Measurements from ENCODE around the gene CACNA2D2.

Gene CACNA2D2

DNA sequence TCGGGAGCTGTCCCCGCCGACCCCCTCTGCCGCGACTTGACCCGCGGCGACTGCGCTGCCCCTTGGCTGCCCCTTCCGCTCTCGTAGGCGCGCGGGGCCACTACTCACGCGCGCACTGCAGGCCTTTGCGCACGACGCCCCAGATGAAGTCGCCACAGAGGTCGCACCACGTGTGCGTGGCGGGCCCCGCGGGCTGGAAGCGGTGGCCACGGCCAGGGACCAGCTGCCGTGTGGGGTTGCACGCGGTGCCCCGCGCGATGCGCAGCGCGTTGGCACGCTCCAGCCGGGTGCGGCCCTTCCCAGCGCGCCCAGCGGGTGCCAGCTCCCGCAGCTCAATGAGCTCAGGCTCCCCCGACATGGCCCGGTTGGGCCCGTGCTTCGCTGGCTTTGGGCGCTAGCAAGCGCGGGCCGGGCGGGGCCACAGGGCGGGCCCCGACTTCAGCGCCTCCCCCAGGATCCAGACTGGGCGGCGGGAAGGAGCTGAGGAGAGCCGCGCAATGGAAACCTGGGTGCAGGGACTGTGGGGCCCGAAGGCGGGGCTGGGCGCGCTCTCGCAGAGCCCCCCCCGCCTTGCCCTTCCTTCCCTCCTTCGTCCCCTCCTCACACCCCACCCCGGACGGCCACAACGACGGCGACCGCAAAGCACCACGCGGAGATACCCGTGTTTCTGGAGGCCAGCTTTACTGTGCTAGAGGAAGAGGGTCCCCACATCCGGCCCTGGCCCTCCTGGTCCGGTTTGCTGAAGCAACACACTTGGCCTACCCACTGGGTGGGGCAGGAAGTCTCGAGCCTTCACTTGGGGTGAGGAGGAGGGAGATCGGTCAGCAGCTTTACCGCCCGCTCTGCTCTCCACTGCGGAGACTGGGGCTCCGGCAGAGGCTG is 162.7 kb downstream of the CACNA2D2 start, which contains the start of gene RASSF1:
Gene RASSF1, minus strand, starts transcription at position 389 of the 882 bp plus-strand sequence. Its CDS starts 31 bp downstream, at position 358.
- peak; percentile 82 for DNase-seq

DNA sequence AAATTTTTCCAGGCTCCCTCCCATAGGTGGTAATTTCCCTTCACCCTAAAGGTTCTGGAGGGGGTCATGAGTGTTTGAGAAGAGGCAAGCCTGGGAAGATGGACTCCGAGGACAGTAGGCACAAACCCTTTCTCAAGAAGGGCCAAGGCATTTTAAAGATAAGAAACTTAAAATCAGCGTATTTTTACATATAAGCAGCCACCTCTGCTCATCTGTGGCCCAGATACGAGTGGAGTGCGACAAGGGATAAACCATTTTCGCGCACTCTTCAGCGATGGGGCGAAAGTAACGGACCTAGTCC is 163.3 kb downstream of the CACNA2D2 start:
- no peak for DNase-seq

DNA sequence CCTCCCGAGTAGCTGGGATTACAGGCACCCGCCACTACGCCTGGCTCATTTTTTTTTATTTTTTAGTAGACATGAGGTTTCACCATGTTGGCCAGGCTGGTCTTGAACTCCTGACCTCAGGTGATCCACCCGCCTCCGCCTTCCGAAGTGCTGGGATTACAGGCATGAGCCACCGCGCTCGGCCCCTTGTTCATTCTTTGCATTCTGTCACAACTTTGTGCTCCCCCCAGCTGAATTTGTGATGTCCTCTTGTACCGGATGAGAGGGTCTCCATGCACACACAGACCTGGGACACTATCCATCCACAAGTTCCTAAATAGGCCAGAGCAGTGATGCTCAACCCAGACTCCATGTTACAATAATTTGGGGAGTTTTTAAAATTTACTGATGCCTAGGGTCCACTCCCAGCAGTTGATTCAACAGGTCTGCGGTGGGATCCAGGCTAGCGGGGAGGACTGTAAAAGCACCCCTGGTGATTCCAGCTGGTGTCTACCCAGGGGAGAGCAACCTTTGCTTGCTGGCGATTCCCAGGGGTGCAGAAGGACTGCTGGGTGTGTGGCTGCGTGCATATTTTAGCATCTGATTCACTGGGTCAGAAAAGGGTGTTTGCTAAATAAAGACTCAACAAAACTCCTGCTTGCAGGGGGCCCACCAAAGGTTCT is 163.8 kb downstream of the CACNA2D2 start:
- DNase-seq, result peak; percentile 75

DNA sequence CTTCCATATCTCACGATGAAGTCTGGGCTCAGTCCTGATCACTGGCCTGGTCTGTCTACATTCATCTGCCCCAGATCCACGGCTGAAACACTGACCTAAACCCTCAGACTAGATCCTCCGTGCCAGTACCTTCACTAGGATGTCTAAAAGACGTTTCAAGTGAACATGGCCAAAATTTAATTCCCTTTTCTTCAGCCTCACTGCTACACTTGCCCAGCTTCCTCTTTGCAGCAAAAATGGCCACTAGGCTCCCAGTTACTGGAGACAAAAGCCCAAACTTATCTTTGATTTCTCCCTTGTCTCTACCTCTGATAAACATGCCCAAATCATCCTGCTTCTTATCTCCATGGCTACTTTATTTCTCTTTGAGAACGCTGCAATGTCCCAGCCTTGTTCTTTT is 164.5 kb downstream of the CACNA2D2 start:
- DNase-seq, result no peak

DNA sequence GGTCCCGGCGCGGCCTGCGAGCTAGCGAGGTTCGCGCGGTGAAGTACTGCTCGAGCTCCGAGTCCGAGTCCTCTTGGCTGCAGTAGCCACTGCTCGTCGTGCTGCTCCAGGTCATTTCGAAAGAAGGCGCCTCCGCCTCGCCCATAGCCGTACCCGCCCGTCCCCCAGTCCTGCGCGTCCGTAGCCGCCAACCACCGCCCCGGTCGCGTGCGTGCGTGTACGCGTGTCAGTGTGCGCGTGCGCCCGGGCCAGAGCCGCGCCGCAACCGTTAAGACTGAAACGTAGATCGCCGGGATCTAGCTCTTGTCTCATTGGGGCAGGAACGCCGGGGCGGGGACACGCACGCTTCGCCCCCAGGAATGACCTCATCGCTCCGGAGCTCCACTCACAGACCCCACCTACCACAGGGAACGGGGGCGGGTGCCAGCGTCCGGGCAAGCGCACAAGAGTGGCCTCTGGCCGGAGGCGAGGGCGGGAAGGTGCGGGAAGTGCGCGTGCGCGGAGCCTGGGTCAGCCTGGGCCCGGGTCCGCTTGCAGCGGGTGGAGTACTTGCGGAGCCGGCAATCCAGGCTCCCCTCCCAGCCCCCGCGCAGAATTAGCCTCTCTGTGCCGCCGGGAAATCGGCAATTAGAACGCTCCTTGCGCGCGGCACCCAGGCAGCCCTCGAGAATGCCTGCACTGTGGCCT is 166.1 kb downstream of the CACNA2D2 start:
- DNase-seq, result peak; percentile 100

DNA sequence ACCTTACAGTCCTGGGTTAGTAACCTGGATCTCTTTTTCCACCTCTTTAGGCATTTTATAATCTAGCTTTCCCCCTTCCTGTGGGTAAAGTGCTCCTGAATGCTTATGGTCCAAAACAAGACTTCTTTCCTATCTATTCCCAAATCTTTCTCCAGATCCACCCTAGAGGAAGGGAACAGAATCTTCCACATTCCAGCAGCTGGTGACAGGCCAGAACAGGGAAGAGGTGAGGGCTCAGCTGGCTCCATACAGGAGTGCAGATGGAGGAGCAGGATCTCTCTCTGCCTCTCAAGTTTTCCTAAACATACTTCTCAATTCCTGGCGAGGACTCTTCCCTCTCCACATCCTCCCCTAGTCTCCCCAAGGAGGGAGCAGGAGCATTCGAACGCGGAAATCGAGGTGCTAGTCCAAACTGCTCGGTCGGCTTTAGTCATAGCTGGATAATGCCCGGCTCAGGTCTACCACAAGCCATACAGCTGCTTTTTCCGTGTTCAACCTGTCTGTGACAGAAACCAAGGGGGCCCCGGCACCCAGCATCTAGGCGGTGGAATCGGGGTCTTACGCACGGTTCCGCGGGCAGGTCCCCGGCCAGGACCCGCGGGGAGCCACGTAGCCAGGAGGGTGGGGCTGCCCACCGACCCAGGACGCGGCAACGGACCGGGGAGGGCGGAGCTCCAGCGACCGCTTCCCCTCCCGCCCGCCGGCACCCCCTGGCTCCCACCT is 166.8 kb downstream of the CACNA2D2 start:
- DNase-seq, result peak; percentile 39

DNA sequence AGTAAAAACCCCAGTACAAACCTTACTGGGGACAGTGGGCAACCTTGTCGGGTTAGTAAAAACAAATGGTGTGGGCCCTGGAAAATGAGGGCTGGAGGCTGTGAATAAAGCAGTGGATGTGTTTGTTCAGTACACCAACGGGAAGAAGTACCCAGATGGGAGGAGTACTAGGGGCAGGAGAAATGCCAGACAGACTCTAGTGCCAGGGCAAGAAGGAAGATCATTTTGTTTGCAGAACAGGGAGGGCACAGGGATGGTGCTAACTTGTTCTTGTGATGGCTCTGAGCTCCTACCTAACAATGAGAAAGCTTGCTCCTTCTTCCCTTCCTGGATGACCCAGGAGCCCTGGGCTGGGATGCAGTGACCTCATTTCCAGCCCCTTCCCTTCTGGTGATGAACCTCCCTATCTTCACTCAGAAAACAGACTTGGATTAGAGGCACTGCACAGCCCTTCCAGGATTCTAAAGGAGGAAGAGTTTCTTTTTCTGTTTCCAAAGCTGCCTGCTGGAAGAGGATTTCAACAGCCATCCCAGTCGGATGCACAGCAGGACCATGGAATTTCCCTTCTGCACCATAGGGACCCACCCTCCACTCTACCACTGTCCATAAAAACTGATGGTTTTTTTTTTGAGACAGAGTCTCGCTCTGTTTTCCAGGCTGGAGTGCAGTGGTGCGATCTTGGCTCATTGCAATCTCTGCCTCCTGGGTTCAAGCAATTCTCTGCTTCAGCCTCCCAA is 168.9 kb downstream of the CACNA2D2 start:
- no peak for DNase-seq

DNA sequence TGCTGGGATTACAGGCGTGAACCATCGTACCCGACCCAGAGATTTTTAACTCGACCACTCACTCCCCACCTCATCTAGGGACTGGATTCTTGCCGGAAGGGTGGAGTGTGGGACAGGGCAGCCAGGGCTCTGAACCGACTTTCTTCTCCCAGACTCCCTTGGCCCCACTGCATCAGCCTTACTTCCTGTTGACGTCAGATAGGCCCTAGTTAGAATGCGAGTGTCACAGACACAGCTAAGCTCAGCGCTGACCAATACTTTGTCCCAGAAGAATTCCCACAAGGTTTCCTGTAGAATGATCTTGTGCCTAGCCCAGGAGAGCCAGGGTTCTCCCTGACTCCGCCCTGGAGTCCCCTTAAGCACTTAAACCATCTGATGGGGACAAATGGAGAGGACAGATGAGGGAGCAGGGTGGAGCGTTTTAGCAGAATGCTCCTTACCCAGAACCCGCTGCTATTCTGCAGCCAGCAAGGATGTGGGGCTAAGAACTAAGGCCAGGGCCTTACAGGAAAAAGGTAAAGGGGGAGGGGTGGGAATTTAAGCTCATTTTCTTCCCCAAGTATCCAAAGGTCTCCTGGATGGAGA is 169.6 kb downstream of the CACNA2D2 start:
- DNase-seq, result no peak

DNA sequence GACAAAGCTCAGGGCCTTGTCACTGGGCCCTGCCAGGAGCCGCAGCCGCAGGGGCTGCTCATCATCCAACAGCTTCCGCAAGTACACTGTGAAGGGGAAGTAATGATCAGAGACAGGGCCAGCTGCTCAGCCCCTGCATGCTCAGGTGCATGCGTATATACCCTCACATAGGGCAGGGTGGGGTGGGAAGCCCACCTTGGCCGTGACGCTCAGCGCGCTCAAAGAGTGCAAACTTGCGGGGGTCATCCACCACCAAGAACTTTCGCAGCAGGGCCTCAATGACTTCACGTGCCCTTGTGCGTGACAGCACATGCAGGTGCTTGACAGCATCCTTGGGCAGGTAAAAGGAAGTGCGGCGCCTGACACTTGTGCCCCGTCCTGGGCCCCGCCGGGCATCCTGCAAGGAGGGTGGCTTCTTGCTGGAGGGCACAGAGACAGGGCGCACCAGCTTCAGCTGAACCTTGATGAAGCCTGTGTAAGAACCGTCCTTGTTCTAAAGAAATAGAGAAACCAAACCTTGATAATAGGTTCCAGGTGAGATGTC is 172.0 kb downstream of the CACNA2D2 start:
- no peak for DNase-seq

DNA sequence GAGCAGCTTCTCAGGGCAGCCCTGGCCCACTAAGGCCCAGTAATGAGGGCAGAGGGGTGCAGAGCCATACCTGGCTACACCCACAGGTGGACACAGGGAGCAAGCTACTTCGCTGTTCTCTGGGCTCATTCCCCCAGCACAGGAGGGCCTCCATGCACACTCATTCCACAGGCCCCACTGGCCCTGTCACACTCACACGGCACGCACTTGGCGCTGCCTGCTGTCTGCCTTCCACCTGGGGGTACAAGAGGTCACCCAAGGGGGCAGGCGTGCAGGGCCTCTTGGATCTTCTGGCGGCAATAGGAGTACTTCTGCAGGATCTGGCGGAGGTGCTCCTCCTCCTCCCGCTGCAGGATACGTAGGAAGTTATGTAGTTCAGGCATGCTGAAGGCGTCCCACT is 173.1 kb downstream of the CACNA2D2 start:
- no peak for DNase-seq

DNA sequence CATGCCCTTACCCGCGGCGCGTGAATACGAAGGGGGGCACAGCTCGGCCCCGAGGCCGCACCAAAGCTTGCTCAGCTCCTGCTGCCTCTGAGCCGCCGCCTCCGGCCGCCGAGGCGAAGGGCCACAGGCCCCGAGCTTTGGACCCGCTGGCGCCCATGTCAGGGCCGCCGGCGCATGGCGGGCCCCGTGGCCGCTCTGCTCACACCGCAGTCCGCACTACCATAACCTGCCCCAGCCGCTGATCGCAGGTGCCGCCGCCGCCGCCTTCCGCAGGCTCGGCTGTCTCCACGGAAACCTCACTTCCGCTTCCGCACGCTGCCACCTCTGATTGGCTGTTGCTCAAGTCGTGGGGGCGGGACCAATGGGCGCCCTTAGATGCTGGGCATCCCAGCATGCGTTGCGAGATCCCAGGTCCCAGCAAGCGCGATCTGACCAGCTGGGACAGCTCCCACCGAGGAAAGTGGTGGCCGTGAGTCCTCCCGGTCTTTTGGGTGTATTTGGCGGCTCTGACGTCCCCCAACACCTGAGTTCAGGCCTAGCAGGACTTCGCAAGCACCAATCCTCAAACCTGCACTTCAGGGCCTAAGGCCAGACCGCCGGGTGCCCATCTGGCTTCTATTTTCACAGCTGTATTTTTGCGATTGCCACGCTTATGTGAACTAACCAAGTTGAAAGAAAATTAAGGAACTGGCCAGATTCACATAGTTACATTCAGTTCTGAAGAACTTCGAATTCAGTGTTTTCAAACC is 175.3 kb downstream of the CACNA2D2 start, which contains the start of gene TUSC2:
Gene TUSC2, minus strand, starts transcription at position 281 of the 749 bp plus-strand sequence. Its CDS starts 124 bp downstream, at position 157.
- peak; percentile 94 for DNase-seq

DNA sequence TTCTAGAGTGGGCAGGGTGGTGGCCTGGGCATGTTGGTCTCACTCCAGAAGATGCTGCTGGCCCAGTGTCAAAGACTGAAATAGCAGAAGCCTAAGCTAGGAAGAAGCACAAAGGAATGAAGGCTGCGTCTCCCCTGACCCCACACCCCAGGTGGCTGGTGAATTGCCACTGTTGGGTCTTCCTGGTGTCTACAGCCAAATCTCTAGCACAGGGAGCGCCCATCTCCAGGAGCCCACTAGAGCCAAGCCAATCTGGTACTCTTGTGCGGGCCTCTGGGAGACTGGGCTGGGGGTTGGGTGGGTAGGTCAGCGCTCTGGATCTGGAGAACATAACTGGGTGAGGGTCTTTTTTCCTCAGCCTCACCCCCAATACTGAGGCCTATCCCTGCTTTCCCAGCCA is 176.3 kb downstream of the CACNA2D2 start:
- no peak for DNase-seq

DNA sequence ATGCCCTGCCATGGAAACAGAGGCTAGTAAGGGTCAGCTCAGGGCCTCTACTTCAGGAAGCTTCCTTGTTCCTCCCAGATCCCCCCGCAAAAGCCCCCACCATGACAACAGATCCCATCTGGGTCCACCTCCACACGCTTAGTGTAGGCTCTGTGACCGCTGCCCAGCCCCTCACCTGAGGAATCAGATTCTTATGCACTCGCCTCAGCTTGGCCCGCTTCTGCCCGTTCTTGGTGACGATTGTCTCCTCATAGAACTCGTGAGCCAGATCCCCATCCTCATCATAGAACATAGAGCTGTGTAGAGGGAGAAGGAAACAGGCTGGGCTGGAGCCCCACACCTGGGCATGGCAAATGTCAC is 177.3 kb downstream of the CACNA2D2 start:
- DNase-seq, result no peak

DNA sequence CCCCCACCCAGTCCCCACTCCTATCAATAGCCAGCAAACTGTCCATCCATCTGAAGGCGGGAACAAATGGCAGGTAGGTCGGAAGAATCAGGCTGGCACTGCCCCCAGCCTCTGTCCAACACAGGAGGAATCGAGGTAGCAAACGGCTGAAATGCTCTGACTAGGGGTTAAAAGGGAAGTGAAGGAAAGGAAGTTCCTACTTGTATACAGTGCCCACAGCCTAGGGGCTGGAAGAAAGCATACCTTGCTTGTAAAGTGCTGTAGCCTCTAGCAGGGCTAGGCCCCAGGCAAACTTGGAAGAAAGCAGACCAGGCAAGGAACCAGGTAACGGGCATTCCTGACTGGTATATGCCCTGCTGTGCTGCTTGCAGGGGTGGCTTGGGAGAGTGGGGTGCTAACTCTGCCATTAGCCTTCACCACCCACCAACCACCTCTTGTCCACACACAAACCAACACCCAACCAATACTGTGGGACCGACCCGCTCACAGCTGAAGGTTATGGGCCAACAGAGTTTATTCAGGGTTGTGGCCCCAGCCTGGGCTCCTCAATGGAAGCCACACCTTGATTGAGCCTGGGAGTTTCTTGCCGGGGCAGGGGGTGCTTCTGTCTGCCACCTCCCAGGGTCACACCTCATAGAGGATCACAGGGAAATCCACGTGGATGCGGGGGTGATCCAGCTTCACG is 177.8 kb downstream of the CACNA2D2 start:
- DNase-seq, result no peak

DNA sequence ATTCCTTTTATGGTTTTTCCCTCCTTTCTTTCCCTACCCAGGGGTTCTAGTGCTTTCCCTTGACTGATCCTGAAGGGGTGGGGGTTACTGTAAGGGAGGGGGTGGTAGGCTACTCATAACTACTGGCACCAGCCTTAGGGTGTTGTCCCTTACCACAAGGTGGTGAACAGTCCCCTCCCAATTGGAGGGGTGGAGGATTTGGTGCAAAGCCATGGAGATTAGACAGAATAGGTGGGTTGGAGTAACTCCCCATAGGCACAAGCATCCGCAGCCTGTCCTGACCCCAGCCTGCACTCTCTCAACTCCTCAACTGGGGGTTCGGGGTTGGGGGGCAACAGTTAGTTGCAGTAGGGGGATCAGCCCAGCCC is 178.3 kb downstream of the CACNA2D2 start:
- no peak for DNase-seq

DNA sequence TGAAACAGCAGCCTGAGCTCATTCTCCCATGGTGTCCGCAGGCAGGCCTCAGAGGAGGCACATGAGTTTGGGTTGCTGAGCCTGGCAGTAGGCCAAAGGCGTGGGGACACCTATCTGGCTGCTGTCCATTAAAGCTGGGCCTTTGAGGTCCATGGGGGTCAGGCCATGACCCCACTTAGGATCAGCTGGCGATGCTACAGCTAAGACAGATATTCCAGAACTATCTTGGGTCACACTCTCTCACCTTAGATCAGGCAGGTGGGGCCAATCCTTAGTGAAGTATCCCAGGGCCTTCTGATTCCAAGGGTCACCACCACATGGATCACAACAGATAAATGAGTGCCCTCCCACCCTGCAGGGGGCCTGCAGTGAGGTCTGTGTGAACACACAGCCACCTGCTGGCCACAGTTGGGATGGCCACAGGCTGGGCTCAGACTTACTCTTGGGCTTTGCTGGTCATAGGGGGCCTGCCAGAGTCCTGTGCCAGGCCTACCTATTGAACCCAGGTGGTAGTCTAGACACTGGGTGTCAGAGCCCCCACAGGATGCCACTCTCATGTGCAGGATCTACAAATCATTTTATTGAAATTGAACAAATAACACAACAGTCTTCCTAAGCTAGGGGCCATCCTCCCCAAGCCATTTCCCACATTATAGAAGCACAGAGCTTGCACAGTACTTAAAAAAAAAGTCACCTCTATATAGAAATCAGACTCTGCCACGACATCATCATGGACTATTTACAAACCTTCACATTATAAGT is 178.9 kb downstream of the CACNA2D2 start:
- DNase-seq, result peak; percentile 39

DNA sequence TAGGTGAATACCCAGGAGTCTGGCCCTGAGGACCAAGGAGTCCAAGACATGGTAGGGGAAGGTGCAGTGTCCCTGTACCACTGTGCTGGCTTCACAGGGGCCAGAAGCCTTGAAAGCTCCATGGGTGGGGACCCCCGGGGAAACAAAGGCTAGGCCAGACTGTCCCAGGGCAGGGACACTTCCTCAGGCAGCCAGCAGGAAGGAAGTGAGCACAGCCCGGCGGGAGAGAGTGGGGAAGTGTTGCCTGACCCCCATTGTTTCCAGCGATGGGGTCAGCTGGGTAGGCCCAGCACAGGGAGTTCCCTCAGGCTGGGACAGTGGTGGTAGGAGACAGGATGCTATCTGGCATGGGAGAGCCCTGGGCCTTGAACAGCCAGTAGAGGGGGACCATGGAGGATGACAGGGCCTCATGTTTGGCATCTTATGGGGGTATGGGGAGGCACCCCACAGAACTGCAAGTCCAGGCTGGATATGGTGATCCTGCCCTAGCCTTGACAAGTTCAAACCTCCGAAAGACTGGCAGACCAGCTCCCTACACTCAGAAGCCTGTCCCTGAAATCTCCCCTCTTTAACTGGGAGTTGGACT is 179.7 kb downstream of the CACNA2D2 start:
- DNase-seq, result no peak

DNA sequence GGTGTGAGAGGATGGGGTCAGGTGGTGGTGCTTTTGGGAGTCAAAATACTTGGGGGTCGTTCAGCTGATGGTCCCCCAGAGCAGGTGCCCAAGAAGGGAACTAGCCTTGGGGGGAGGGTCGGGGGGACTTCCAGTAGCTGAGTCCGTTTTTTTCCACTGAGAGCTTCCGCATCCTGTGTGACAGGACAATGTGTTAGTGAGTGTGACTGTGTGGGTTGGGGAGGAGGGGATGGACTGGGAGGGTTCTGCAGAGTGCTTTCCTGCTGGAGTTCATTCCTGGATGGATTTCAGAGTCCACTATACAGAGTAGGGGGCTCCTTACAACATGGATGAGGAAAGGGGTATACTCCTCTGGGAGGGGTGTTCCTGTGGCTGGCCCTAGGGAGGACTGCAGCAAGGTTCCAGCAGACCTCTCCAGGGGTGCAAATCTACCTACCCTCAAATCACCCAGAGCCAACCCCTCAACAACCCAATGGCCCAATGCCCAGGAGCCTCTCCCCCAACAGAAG is 180.3 kb downstream of the CACNA2D2 start:
- no peak for DNase-seq
